ENCODE results near the gene OR10D3.

Gene OR10D3

GRCh38 chr11:124199702-124200101, 16.6 kb downstream of the OR10D3 start:
- TF ChIP-seq POLR2AphosphoS5 (IDR thresholded peaks at IDR 0.05; ENCODE audit: borderline replicate concordance, low read depth, low read length) = no peak
- no peak for TF ChIP-seq FOXP2 (optimal IDR thresholded peaks at IDR 0.05; ENCODE audit: control extremely low read depth, extremely low read length, insufficient read depth)
- no peak for TF ChIP-seq EZH2 (IDR thresholded peaks at IDR 0.05)

GRCh38 chr11:124200671-124201070, 17.5 kb downstream of the OR10D3 start:
- Histone ChIP-seq H3K36me3 (ENCODE audit: insufficient read depth, low read length) (no peaks in the 10 kb centered on the region), H3K27ac (no peak overlapping the region), H3K9me3 (ENCODE audit: low read depth, low read length) (no peaks in the 10 kb centered on the region), H3K9ac (ENCODE audit: insufficient read length) (no peak overlapping the region), H3K4me3 (no peak overlapping the region)
- no peak for DNase-seq (ENCODE audit: low read depth, low spot score)
- no peak for TF ChIP-seq EZH2 (IDR thresholded peaks at IDR 0.05)
- TF ChIP-seq FOXP2 (optimal IDR thresholded peaks at IDR 0.05; ENCODE audit: control extremely low read depth, extremely low read length, insufficient read depth) = no peak
- TF ChIP-seq POLR2AphosphoS5 (IDR thresholded peaks at IDR 0.05; ENCODE audit: borderline replicate concordance, low read depth, low read length) = no peak

More at GRCh38 chr11:124199702-124200101, 16.6 kb downstream of the OR10D3 start:
- Histone ChIP-seq H3K9ac (ENCODE audit: insufficient read length) (no peak overlapping the region), H3K27ac (no peak overlapping the region), H3K9me3 (ENCODE audit: low read depth, low read length) (no peaks in the 10 kb centered on the region), H3K36me3 (ENCODE audit: insufficient read depth, low read length) (no peaks in the 10 kb centered on the region), H3K4me3 (no peak overlapping the region)
- DNase-seq (ENCODE audit: low read depth, low spot score) = no peak

- Histone ChIP-seq H3K9ac (ENCODE audit: insufficient read length) (no peak overlapping the region), H3K9me3 (ENCODE audit: low read depth, low read length) (no peaks in the 10 kb centered on the region), H3K36me3 (ENCODE audit: insufficient read depth, low read length) (no peaks in the 10 kb centered on the region), H3K27ac (no peak overlapping the region), H3K4me3 (no peak overlapping the region)
- TF ChIP-seq FOXP2 (optimal IDR thresholded peaks at IDR 0.05; ENCODE audit: control extremely low read depth, extremely low read length, insufficient read depth) (no peak), POLR2AphosphoS5 (IDR thresholded peaks at IDR 0.05; ENCODE audit: borderline replicate concordance, low read depth, low read length) (no peak), EZH2 (IDR thresholded peaks at IDR 0.05) (no peak)
- no peak for DNase-seq (ENCODE audit: low read depth, low spot score)
Measured at GRCh38 chr11:124202951-124203350, 19.8 kb downstream of the OR10D3 start.

GRCh38 chr11:124204008-124204407, 20.9 kb downstream of the OR10D3 start:
- Histone ChIP-seq H3K36me3 (ENCODE audit: insufficient read depth, low read length) (no peaks in the 10 kb centered on the region), H3K4me3 (no peak overlapping the region), H3K27ac (no peak overlapping the region), H3K9me3 (ENCODE audit: low read depth, low read length) (no peaks in the 10 kb centered on the region), H3K9ac (ENCODE audit: insufficient read length) (no peak overlapping the region)
- no peak for TF ChIP-seq POLR2AphosphoS5 (IDR thresholded peaks at IDR 0.05; ENCODE audit: borderline replicate concordance, low read depth, low read length)
- TF ChIP-seq EZH2 (IDR thresholded peaks at IDR 0.05) = no peak
- no peak for TF ChIP-seq FOXP2 (optimal IDR thresholded peaks at IDR 0.05; ENCODE audit: control extremely low read depth, extremely low read length, insufficient read depth)
- no peak for DNase-seq (ENCODE audit: low read depth, low spot score)

- DNase-seq (ENCODE audit: low read depth, low spot score) = no peak
Measured at GRCh38 chr11:124207102-124207792, 24.1 kb downstream of the OR10D3 start.

GRCh38 chr11:124209824-124210357, 26.7 kb downstream of the OR10D3 start:
- H3K27ac ChIP-seq = no peak overlapping the region
- TF ChIP-seq POLR2AphosphoS5 (IDR thresholded peaks at IDR 0.05; ENCODE audit: borderline replicate concordance, low read depth, low read length) (no peak), FOXP2 (optimal IDR thresholded peaks at IDR 0.05; ENCODE audit: control extremely low read depth, extremely low read length, insufficient read depth) (no peak), EZH2 (IDR thresholded peaks at IDR 0.05) (no peak)
- H3K9ac ChIP-seq (ENCODE audit: insufficient read length) = no peak overlapping the region
- no peaks in the 10 kb centered on the region for H3K9me3 ChIP-seq (ENCODE audit: low read depth, low read length)
- no peak for DNase-seq (ENCODE audit: low read depth, low spot score)
- H3K36me3 ChIP-seq (ENCODE audit: insufficient read depth, low read length) = no peaks in the 10 kb centered on the region
- no peak overlapping the region for H3K4me3 ChIP-seq

More at GRCh38 chr11:124207102-124207792, 24.1 kb downstream of the OR10D3 start:
- H3K36me3 ChIP-seq (ENCODE audit: insufficient read depth, low read length) = no peaks in the 10 kb centered on the region
- TF ChIP-seq POLR2AphosphoS5 (IDR thresholded peaks at IDR 0.05; ENCODE audit: borderline replicate concordance, low read depth, low read length) = no peak
- TF ChIP-seq EZH2 (IDR thresholded peaks at IDR 0.05) = no peak
- no peak for TF ChIP-seq FOXP2 (optimal IDR thresholded peaks at IDR 0.05; ENCODE audit: control extremely low read depth, extremely low read length, insufficient read depth)
- H3K27ac ChIP-seq = no peak overlapping the region
- H3K9me3 ChIP-seq (ENCODE audit: low read depth, low read length) = no peaks in the 10 kb centered on the region
- no peak overlapping the region for H3K4me3 ChIP-seq
- no peak overlapping the region for H3K9ac ChIP-seq (ENCODE audit: insufficient read length)

- Histone ChIP-seq H3K27ac (no peak overlapping the region), H3K9ac (ENCODE audit: insufficient read length) (no peak overlapping the region), H3K4me3 (no peak overlapping the region), H3K36me3 (ENCODE audit: insufficient read depth, low read length) (no peaks in the 10 kb centered on the region), H3K9me3 (ENCODE audit: low read depth, low read length) (no peaks in the 10 kb centered on the region)
- TF ChIP-seq EZH2 (IDR thresholded peaks at IDR 0.05) = no peak
- TF ChIP-seq FOXP2 (optimal IDR thresholded peaks at IDR 0.05; ENCODE audit: control extremely low read depth, extremely low read length, insufficient read depth) = no peak
- TF ChIP-seq POLR2AphosphoS5 (IDR thresholded peaks at IDR 0.05; ENCODE audit: borderline replicate concordance, low read depth, low read length) = no peak
- no peak for DNase-seq (ENCODE audit: low read depth, low spot score)
Measured at GRCh38 chr11:124210421-124210820, 27.3 kb downstream of the OR10D3 start.

- Histone ChIP-seq H3K9me3 (ENCODE audit: low read depth, low read length) (no peaks in the 10 kb centered on the region), H3K27ac (no peak overlapping the region), H3K9ac (ENCODE audit: insufficient read length) (no peak overlapping the region), H3K4me3 (no peak overlapping the region), H3K36me3 (ENCODE audit: insufficient read depth, low read length) (no peaks in the 10 kb centered on the region)
- no peak for TF ChIP-seq FOXP2 (optimal IDR thresholded peaks at IDR 0.05; ENCODE audit: control extremely low read depth, extremely low read length, insufficient read depth)
- TF ChIP-seq POLR2AphosphoS5 (IDR thresholded peaks at IDR 0.05; ENCODE audit: borderline replicate concordance, low read depth, low read length) = no peak
- no peak for TF ChIP-seq EZH2 (IDR thresholded peaks at IDR 0.05)
- DNase-seq (ENCODE audit: low read depth, low spot score) = no peak
Measured at GRCh38 chr11:124211321-124211720, 28.2 kb downstream of the OR10D3 start.

All from SK-N-MC (cell line).